GM18498 (cell line): Measurements from ENCODE around the gene RASSF3.

Experiments
- ATAC-seq: cut with Tn5 transposase; IDR thresholded peaks from one replicate; pipeline ENCODE4 v1.9.1; 2021; ENCODE audit warnings: mild to moderate bottlenecking, moderate library complexity; ENCODE audit not compliant: unreplicated experiment

Gene RASSF3

DNA sequence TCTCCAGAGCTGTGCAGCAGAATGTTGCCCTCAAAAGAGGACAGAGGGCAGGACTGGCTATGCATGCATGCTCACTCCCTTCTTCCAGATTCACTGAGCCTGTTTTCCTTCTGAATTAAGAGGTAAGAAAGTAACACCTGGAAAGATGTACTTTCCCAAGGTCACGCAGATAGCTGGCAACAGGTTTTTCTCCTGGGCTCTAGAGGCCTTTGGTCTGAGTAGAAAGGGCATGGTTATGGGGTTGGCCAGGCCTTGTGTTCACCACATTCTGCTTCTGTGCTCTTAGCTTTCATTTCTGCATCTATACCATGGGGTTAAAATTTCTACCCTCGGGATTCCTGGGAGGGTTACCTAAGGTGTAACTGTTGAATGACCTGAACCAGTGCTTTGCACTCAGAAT lies 57.5 kb downstream of the RASSF3 start:
- no peak for ATAC-seq

DNA sequence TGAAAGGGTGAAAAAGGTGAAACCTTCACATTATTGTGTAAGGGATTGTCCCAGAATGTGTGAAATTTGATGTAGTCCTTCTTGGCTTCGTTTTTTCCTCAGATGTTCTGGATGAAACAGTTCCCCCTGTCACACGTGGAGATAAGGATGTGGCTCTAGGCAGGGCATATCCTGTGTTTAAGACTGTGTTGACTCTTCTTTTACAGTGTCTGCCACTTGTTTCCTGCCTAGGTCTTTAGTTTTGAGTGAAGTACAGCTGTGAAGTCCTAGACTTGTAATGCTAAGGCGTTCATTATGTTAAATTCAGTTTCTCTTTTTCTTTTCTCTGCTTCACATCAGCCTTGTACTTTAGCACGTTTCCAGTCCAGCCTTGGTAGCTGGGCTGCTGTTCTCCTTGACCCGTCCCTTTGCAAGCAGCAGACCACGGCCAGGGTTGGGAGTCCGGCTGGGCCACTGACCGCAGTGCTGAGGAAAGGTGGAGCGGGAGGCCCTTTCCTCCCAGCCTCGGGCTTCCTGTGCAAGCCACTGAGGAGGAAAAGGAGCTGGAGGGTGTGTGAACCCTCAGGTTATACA lies 59.1 kb downstream of the RASSF3 start:
- ATAC-seq = peak; percentile 77

DNA sequence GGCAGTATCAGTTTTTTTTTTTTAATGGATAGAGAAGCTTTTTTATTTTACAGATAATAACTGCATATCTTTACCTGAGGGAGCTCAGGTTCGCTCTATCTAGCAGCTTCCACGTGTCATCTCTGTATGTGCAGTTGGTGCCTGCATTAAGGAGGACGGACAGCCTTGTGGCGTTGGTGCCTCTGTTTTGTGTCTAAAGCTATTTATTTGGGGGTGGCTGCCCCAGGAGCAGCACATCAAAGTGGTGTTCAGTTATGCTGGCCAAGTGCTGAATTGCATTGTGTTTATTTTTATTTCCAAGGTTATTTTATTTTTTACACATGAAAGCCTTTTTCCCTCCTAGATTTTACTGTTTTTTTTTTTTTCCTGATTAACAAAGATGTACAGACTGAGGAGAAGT lies 59.7 kb downstream of the RASSF3 start:
- ATAC-seq = no peak

DNA sequence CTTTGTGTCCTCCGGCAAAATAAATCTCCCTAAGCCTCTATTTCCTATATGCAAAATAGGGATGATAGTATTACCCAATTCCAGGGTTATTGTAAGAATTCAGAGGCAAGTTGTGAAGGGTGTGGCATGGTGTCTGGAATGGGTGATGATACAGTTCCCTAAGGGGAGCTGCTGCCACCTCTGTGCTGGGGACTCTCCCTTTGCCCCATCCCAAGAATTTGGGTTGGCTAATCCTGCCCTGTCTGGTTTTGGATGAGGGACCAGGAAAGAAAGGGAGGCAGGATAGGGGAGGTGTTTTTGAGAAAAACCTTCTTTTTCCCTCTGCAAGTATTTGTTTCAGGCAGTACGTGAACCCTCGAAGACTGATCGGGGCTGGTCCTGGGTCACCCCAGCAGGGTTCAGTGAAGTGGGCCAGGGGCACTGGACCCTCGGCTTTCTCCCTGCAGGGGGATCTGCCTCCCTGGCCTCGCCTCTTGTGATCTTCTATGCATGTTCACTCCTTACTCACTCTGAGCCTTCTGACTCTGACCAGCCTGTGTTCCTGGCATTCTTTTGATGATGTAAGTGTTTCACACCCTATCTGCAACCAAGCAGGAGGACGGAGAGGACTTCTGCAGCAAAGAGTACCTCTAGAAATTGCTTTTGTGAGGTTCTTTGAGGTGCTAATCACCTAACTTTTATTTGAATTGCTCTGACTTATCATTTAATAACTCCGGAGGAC lies 60.8 kb downstream of the RASSF3 start:
- no peak for ATAC-seq

DNA sequence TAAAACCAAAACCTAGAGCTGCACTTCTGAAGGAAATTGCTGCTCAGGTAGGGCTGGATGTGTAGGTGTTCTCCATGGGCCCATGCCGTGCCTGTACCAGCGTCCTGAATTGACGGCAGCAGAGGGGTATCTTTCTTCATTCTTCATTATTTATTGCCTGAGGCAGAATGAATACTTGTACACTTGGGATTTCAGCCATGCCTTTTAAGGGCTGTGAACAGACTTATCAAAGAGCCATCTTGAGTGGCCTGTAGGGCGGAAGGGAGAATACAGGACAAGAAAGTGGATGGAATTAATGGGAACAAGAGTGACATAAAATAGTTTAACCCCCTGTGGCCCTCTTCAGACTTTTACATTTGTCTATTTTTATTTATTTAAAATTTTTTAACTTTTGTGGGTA lies 61.4 kb downstream of the RASSF3 start:
- no peak for ATAC-seq

DNA sequence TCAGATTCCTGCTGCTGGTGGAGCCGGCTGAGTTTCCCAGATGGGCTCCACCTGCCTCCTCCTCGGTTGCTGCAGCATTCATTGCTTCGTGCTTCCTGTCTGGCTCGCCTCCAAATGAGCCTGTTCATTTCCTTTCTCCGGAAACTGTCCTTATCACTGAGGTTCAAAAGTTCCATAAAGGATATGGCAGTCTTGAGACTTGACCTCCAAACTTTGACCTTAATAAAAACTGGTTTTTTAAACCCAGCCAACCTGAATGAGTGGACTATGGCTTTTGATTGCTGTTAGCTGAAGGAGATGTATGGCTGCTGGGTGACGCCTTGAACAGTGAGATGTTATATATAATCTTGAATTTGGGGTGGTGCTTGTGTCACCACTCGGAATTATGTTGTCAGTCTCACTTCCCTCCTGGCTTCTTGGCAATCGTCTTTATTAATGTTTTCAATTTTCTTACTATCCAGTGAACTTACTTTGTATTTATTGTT lies 62.7 kb downstream of the RASSF3 start:
- no peak for ATAC-seq

DNA sequence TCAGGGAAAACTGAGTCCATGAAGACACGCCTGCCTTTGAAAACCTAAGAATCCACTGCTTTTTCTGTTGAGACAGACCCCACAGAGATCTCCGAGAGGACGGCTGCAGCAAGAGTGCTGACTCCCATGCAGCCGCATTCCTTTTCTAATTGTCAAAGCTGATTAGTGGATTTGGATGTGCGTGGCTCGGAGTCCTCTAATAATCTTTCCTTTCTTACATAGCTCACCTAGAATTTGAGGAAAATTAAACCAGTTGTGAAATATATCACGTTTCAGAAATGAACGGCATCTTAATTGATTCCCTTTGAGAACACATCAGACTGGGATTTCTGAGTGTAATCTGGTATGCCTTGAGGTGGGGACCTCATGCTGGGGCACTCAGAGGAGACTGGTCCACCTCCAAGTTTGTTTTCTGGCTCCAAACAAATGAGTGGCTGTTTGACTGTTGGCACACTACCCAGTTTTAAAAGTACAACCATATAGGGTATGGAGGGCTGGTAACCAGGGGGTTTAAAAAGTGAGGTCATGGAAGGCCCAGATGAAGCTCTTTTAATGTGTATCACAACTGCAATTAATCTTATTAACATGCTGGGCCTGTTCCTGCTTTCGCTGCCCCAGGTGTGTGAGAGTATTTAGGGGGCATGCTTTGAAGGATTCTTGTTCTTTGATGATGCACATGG lies 63.3 kb downstream of the RASSF3 start:
- no peak for ATAC-seq

DNA sequence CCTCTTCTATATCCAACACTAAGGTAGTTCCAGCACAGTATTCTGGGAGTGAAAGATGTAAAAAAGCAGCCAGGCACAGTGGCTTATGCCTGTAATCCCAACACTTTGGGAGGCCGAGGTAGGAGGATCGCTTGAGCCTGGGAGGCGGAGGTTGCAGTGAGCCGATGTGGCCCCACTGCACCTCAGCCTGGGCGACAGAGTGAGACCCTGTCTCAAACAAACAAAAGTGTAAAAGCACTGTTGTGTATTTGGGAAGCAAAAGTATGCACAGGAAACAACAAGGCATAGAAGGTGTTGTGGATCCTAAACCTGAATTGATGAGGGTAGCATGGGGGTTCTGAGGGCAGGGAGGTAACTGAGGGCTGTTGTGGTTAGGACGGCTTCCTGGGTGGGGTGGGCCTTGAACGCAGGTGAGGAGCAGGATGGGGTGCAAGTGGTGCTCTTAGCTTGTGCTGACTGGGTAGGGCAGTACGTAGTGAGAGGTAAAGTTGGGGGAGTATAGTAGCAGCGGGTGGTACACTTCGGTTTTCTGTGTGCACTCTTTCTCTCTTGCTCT lies 64.2 kb downstream of the RASSF3 start:
- ATAC-seq = no peak

DNA sequence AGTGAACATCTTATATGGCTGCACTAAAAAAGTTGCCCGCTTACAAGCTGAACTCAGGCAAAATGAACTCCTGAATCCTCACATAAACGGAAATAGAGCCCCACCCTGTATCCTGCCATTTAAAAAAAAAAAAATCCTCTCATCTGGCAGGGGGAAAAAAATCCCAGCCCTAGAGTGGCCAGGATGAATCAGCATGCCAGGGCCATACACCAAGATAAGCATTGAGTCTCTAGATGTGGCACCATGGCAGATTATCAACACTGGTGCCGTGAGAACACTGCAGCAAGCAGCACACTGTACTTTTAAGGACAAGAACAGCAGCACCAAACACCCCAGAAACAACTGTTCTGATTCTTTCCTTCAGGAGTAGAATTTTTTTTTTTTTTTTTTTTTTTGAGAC lies 65.5 kb downstream of the RASSF3 start:
- no peak for ATAC-seq

DNA sequence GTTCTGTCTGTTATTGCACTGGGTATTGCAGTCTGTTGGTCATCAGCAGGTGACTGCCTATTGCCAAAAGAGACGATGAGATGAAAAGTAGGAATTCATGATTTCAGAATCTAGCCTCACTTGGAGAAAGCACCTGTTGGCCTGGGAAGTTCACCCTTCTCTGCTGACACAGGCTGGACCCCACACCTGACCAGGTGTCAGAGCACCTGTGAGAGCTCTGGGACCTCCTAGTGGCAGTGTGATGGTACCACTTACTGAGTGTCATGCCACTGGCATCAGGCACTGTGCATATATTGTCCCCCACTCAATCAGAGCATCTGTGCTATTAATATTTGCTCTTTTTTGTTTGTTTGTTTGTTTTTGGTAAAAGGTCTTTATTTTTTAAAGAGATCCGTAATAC lies 68.0 kb downstream of the RASSF3 start:
- ATAC-seq = no peak

DNA sequence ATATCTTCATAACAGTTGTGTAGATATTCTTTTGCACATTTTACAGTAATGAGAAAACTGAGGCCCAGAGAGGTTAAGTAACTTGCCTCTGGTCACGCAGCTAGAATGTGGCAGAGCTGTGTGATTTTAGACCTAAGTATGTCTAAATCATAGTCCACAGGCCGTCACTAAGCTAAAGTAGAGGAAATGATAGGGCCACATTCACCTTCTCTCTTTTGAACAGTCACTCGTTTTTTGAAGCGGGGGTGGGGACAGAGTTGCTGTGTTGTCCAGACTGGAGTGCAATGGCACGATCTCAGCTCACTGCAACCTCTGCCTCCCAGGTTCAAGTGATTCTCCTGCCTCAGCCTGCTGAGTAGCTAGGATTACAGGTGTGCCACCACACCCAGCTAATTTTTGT lies 68.5 kb downstream of the RASSF3 start:
- no peak for ATAC-seq

DNA sequence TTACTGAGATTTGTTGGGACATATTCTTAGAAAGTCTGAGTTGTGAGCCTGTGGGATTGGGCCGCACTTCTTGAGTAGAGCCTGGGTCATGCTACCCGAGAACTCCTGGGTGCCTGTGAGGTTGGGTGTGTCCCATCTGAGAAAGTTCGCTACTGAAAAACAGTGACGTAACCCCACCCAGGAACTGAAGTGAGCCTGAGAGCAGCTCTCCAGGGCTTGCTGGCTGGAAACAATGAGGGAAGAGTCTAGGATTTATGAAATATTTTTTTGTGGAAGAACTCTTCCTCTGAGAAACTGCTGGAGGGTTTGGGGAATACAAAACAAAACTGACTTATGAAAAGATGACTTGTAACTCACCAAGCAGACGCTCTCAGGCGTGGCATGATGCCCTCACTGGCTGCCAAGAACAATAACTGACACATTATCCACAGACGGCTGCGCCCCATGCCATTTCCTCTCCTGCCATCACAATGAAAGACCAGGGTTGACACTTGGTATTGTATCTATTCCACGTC lies 69.2 kb downstream of the RASSF3 start:
- ATAC-seq = no peak

DNA sequence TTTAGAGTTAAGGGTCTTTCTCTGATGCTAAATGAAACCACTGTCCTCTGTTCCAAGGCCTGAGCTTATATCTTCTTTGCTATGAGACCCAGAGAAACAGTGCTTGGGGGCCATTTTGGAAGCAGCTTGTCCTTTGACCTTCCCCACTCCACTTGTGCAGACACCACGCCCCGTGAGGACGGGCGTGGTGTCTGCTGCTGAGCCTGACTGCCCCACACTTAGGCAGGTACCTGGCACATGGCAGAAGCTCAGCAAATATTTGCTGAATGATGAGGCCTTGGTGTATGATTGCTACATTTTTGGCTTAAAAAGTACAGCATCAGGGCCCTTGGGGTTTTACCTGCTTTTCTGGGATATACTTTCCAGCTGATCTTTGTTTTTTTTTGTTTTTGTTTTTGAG lies 69.9 kb downstream of the RASSF3 start:
- no peak for ATAC-seq

DNA sequence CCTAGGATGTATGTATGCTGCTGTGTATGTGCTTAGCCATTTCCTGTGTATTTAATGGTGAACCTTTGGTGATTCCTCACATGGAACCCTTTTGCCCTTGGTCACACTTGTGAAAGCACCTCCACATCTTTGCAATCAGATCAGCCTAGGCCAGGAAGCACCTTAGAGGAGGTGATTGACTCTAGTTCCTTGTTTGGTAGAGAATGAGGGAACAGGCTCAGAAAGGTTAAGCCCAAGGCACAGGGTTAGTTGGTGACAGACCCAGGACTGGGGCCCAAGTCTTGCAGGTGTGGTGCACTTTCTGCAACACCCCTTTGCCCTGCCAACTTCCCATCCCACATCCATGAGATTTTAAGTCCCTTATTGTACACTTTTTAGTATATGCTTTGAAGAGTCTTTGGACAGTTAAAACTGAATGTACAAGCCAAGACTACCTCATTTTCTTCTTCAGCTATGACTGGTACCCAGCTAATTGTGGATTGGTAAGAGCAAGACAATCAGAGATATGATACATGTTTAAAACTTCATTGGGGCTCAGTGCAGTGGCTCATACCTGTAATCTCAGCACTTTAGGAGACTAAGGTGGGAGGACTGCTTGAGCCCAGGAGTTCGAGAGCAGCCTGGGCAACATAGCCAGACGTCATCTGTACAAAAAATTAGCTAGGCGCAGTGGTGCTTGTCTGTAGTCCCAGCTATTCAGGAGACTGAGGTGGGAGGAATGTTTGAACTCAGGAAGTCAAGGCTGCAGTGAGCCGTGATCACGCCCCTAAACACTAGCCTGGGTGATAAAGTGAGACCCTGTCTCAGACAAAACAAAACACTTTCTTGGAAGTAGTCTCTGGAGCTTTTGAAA lies 71.1 kb downstream of the RASSF3 start:
- ATAC-seq = no peak

DNA sequence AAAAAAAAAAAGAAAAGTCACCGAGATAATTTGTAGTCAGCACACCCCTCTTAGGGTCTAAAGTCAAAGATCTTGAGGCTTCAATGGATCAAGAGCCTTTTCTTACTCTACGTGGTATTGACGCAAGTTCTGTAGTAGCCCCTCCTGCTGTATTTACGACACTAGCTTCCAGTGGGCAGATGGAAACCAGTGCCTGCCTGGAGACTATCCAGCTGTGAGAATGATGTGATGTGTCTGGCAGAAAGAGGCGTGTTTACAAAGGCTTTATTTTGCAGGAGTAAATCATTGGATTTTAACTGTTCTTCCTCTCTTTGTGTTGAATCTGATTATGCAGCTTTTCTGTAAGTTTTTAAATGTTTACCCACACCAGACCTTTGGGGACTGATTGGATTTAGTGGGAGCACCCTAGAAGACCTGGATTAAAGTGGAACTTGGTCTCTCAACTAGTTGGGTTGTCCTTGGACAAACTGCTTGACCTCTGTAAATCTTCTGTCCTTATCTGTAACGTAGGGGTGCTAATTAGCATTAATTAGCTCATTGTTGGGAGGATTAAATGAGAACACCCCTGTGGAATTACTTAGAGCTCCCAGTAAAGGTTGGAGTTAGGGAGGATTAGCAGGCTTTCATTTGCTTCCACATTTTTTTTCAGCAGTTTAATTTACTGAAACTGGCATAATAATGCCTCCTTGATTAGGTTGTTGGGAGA lies 72.4 kb downstream of the RASSF3 start:
- ATAC-seq = no peak

DNA sequence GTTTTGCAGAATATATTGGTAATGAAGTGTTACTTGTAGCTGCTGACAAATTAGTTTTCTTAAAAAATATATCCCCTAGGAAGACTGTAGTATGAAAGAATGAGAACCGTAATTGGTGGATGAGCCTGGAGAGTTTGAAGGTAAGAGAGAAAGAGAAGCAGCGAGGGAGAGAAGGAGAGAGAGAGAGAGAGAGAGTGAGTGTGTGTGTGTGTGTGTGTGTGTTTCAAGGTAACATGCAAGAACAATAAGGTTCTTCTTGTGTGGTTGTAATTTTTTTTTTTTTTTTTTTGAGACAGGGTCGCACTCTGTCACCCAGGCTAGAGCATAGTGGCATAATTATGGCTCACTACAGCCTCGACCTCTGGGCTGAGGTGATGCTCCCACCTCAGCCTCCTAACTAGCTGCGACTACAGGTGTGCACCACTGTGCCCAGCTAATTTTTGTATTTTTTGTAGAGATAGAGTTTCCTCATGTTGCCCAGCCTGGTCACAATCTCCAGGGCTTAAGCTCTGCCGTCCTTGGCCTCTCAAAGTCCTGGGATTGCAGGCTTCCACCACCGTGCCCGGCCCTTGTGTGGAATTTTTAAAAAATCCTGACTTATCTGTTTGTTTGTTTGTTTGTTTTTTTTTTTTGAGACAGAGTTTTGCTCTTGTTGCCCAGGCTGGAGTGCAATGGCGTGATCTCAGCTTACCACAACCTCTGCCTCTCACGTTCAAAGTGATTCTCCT lies 73.7 kb downstream of the RASSF3 start:
- no peak for ATAC-seq

DNA sequence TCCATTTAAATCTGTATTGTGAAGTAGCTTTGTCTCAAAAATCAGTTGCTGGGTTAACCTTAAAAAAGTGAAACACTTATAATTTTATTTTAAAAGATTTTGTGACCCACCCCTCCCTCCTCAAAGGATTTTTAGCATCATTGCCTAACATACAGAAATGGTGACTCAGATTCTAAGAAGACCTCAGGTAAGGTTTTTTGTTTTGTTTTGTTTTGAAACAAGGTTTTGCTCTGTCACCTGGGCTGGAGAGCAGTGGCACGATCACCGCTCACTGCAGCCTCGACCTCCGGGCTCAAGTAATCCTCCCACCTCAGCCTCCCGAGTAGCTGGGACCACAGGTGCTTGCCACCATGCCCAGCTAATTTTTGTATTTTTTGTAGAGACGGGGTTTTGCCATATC lies 74.8 kb downstream of the RASSF3 start:
- ATAC-seq = no peak

DNA sequence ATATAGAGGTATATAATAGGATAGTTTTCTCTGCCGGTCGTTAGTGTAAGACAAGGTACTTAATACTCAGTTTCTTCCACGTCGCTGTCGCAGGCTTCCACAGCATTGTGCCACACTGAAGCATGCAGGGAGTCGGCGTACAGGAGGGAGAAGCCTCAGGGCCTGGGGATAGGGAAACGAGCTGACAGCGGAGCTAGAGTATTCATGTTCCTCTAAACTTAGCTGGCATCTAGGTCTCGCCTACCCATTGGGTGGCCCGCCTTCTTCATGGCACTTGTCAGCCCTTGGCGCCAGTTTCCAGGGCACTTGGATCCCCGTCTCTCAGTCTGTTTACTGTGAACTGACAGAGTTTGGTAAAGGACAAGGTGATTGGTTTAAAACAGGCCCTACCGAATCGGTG lies 75.3 kb downstream of the RASSF3 start:
- no peak for ATAC-seq

DNA sequence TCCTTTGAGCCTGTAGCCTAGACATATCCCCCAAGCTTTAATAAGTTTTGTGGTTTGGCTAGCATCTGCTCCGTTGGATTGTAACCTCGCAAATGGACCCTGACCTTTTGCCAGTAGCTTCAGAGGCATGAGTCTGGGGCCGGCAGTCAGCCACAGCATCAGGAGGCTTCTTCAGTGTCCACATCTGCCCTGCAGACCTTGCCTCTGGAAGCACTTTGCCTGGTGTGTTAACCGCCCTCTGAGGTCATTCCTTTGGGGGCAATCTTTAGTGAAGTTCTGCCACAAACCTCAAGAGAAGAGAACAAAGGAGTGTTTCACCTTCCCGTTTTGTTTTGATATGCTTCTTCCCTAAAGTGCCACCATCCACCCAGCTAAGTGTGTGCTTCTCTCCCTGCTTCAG lies 77.5 kb downstream of the RASSF3 start:
- no peak for ATAC-seq

DNA sequence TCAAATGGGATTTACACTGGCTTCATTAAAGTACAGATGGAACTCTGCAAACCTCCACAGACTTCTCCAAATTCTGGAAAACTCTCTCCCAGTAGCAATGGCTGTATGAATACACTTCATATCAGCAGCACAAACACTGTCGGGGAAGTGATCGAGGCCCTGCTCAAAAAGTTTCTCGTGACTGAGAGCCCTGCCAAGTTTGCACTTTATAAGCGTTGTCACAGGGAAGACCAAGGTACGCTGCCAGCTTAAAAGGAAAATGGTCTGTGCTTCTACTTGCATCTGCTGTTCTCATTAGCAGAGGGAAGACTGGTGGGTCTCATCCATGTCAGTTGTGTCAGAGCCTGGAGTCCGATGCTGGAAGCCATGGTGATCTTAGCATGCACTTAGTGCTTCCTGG lies 77.9 kb downstream of the RASSF3 start:
- no peak for ATAC-seq
